Measurements from ENCODE around the gene HOXC5.
A peak's percentile ranks its signal among the peaks of the same experiment; 100 is the strongest.

HOXC5 gene

DNA sequence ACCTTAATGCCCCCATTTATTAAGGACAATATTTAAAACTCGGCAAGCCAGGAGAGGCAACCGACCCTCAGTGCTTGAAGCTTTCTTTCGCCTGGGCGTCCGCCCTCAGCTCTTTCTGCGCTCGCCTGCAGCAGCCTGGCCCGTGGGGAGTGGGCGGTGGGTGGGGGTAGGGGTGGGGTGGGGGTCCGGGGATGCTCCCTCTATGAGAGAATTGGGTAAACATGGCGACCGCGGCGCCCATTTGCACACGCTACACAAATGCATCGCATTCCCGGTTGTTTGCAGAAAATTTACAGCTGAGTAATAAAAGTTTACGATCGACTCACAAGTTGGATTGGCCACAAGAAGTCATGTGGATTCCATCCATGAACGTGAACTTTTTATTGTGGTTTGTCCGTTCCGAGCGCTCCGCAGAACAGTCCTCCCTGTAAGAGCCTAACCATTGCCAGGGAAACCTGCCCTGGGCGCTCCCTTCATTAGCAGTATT is 16.3 kb upstream of the HOXC5 start:
- DNase-seq, result no peak
- peaks cover 26% of the 10 kb centered on the region for H3K4me1 Mint-ChIP-seq
- CTCF ChIA-PET, result interaction anchor here (0.9 to 2.2 kb wide), 6 partner anchors 9 to 202 kb away, joined by 3 to 22 read pairs (median 6); partner anchors contain the start of gene HOXC5
- H3K36me3 Mint-ChIP-seq, result no peaks in the 10 kb centered on the region
- no peak overlapping the region for H3K27ac Mint-ChIP-seq
- peaks cover 100% of the 10 kb centered on the region for H3K27me3 Mint-ChIP-seq
- no peaks in the 10 kb centered on the region for H3K9me3 Mint-ChIP-seq
- H3K4me3 Mint-ChIP-seq, result no peak overlapping the region

DNA sequence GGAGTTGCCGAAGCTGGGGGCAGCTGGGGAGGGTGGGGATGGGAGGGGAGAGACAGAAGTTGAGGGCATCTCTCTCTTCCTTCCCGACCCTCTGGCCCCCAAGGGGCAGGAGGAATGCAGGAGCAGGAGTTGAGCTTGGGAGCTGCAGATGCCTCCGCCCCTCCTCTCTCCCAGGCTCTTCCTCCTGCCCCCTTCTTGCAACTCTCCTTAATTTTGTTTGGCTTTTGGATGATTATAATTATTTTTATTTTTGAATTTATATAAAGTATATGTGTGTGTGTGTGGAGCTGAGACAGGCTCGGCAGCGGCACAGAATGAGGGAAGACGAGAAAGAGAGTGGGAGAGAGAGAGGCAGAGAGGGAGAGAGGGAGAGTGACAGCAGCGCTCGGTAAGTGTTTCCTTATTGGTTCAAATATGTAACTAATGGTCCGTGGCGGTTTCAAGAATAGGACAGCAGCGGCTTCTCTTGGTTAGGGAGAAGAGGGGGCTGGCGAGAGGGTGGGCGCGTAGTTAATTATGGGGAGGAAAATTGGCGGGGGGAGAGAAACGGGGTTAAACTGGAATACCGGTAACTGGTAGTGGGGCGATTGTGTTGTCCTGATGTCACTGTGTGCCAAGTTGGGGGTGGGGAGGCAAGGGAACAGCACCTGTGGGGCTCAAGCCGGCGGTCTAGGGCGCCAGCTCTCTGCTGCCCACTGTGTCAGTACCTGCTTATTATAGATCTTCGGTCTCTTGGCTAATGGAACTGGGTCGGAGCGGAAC is 15.6 kb upstream of the HOXC5 start:
- Mint-ChIP-seq H3K36me3 (no peaks in the 10 kb centered on the region), H3K4me1 (peaks cover 26% of the 10 kb centered on the region), H3K27ac (no peak overlapping the region), H3K9me3 (no peaks in the 10 kb centered on the region), H3K4me3 (peak overlapping the region; percentile 73), H3K27me3 (peaks cover 100% of the 10 kb centered on the region)
- DNase-seq, result no peak
- CTCF ChIA-PET, result interaction anchor here (0.9 to 2.2 kb wide), 7 partner anchors 9 to 202 kb away, joined by 3 to 22 read pairs (median 5); partner anchors contain the start of gene HOXC5

DNA sequence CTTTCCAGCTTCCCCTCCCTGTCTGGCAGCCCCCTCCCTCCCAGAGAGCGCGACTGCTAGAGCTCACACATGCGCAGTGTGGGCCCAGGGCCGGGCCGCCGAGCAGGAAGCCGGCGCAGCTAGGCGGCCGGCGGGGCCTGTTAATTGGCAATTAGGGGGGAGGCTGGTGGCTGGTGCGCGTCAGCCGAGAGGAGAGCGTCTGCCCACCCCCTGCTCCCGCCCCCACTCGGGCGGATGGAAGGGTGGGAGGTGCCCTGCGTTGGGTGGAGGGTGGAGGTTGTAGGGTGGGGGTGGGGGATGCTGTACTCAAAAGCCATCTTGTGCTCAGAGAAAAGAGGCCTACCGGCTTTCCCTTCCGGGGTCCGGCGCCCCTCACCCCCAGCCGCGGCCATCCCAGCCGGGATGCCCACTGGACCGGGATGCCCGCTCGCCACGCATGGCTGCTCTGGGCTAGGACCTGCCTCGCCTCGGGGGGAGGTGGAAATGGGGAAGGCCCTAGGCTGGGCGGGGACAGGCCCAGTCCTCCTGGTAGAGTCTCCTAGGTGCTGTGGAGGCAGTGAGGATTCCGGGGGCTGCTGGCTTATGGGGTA is 14.9 kb upstream of the HOXC5 start:
- no peaks in the 10 kb centered on the region for H3K9me3 Mint-ChIP-seq
- H3K4me1 Mint-ChIP-seq, result peaks cover 26% of the 10 kb centered on the region
- H3K27me3 Mint-ChIP-seq, result peaks cover 100% of the 10 kb centered on the region
- CTCF ChIA-PET, result interaction anchor here (1.0 to 2.2 kb wide), 5 partner anchors 12 to 197 kb away, joined by 3 to 22 read pairs (median 8); partner anchors contain the start of gene HOXC5
- peak; percentile 80 for DNase-seq
- no peak overlapping the region for H3K27ac Mint-ChIP-seq
- peak overlapping the region; percentile 73 for H3K4me3 Mint-ChIP-seq
- no peaks in the 10 kb centered on the region for H3K36me3 Mint-ChIP-seq

DNA sequence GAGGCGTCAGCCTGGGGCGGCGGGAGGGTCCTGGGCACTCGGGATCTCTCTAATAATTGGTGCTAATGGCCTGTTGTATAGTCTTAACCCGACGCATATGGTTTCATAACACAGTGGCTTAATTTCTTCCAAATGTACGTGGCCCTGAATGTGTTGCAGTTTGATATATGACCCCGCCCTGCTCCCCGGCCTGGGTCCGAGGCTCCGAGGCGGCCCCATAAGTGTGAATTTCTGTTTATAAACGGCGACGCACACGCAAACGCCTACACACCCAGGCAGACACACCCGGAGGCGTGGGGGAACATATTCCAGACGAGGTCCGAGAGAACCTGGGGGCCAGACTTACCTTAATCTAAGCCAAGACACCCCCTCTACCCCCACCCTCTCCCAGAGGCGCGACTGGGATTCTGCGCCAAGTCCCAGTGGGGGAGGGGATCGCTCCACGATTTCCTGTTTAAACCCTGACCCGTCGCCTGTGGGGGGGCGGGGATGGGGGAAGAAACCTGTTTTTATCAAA is 14.3 kb upstream of the HOXC5 start:
- Mint-ChIP-seq H3K4me3 (peak overlapping the region; percentile 73), H3K9me3 (no peaks in the 10 kb centered on the region), H3K27me3 (peaks cover 100% of the 10 kb centered on the region), H3K36me3 (no peaks in the 10 kb centered on the region), H3K27ac (no peak overlapping the region), H3K4me1 (peaks cover 26% of the 10 kb centered on the region)
- CTCF ChIA-PET, result no interaction called here
- no peak for DNase-seq

DNA sequence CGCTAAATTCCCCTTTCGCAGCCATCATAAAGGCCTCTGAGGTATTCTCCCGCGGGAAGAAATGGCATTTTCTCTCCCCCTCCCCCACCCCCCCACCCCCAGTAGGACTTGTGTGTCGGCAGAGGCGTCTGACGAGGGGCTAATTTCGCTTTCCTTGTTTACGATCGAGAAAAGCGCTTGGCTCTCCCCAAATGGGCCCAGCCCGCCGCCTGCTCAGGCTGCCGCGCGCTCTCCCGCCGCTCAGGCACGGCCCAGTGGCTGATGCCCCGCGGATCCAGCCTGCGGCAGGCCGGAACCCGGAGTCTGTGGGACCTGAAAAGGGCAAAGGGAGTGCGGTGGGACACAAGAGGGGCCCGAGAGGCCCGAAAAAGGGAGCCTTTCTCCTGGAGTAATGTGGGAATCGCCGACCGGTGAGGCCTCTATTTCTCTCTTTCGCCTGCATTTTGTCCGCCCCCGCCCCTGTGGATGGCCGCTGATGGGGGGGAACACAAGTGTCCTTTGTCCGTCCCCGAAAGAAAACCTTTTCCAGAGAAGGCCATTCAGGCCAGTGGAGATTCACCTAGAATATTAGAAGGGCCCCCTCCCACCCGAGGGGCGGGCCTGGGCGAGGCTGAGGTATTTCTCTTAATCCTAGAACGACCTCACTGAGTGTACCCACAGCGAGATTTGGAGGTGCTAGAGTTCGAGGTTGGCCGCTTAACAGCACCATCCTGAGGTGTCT is 13.6 kb upstream of the HOXC5 start:
- no peak overlapping the region for H3K27ac Mint-ChIP-seq
- no peak overlapping the region for H3K4me3 Mint-ChIP-seq
- DNase-seq, result no peak
- H3K27me3 Mint-ChIP-seq, result peaks cover 100% of the 10 kb centered on the region
- CTCF ChIA-PET, result no interaction called here
- H3K36me3 Mint-ChIP-seq, result no peaks in the 10 kb centered on the region
- H3K9me3 Mint-ChIP-seq, result no peaks in the 10 kb centered on the region
- H3K4me1 Mint-ChIP-seq, result peaks cover 26% of the 10 kb centered on the region

DNA sequence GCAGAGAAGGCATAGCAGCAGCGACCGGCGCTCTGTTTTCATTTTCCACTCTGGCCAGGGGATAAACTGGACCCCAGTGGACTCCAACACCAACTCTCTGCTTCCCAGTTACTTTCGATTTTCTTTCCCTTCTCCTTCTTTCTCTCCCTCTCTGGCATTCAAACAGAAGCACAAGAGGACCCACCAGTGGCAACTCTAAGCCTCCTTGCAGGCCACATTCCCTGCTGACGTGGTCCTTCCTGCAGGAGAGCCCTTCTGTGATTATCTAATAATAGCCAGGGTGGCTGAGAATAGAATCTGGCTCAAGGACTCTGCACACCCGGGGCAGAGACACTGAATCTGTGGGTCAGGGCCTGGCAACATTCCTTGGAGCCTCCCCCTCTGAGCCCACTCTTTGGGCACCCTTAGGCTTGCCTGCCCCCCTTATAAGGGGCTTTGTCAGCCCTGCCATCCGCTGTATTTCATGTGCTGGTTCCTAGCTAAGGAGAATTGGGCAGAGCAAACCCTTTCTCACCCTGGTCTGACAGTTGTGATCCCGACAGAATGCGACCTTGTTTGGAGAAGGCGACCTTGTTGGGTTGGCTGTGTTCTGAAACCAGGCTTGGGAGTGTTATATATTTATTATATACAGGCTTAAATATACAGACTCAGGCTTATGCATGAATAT is 12.8 kb upstream of the HOXC5 start:
- Mint-ChIP-seq H3K4me1 (peaks cover 19% of the 10 kb centered on the region), H3K27ac (no peak overlapping the region), H3K36me3 (no peaks in the 10 kb centered on the region), H3K27me3 (peaks cover 100% of the 10 kb centered on the region), H3K4me3 (no peak overlapping the region), H3K9me3 (no peaks in the 10 kb centered on the region)
- CTCF ChIA-PET, result interaction anchor here (2.6 kb wide), 1 partner anchor 13 kb away, joined by 11 read pairs; the partner anchor contains the start of gene HOXC5
- DNase-seq, result no peak

DNA sequence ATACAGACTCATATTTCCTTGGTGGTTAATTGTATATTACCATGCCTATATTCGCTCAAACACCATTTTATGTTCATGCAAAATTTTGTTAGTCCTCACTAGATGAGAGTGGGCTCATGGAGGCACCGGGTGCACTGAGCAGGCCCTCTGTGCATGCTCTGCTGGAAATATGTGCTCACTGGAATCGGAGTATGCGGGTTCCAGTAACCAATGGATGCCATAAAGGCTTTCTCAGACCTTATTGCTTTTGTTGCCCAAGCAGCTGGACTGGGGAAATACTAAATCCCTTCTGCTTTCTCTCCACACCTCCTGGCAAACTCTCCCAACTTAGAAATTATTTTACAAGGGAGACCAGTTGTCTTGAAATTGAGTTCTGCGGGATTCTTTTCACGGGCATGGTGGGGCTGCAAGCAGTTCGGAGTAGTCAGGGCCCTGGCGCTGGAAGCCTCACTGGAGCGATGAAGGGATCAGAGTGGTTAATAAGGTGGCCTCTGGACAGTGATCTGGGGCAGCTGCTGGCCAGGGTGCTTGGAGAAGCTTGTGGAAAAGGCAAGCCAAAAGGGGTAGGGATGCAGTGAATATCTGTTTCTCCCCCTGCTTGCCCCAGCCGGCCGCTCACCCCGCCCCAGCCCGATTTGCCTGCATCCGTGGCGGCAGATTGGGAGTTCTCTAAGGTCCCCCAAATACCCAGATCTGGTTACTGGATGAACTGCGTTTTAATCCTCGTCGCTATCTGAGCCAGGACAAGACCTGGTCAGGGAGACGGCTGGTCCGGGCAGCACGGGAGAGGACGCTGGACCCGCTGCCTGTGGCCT is 12.1 kb upstream of the HOXC5 start:
- H3K27ac Mint-ChIP-seq, result no peak overlapping the region
- peaks cover 21% of the 10 kb centered on the region for H3K4me1 Mint-ChIP-seq
- CTCF ChIA-PET, result interaction anchor here (2.6 kb wide), 1 partner anchor 12 kb away, joined by 11 read pairs; the partner anchor contains the start of gene HOXC5
- no peaks in the 10 kb centered on the region for H3K9me3 Mint-ChIP-seq
- H3K27me3 Mint-ChIP-seq, result peaks cover 100% of the 10 kb centered on the region
- H3K36me3 Mint-ChIP-seq, result no peaks in the 10 kb centered on the region
- H3K4me3 Mint-ChIP-seq, result no peak overlapping the region
- DNase-seq, result no peak

DNA sequence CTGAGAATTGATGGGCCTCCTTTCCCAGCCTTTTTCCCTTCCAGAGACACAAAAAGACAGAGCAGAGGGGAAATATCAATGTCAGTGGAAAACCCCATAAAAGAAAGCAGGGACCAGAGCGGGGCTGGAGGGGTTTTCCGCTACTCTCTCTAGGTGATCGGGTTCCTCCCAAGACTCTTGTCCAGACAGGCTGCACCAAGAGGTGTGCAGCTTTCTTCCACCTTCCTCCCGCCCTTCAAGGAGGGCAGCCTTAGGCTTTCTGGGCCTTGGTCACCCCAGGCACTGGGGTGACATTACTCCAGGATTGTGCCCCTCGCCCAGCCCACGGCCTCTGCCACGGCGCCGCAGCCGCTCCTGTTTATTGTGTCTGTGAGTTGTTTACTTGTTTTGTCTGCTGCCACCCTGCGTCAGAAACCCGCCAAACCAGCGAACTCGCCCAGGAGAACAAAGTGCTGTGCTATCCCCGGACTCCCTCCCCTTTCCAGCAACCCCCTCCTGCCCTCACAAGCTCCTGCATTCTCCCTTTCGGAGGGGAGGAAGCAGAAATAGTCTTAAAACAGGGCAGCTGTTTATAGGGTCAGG is 11.3 kb upstream of the HOXC5 start:
- H3K27me3 Mint-ChIP-seq, result peaks cover 99% of the 10 kb centered on the region
- H3K4me1 Mint-ChIP-seq, result peaks cover 25% of the 10 kb centered on the region
- no peak overlapping the region for H3K27ac Mint-ChIP-seq
- H3K9me3 Mint-ChIP-seq, result no peaks in the 10 kb centered on the region
- no peak for DNase-seq
- CTCF ChIA-PET, result interaction anchor here (0.7 to 2.7 kb wide), 4 partner anchors 11 to 186 kb away, joined by 3 to 11 read pairs (median 8); partner anchors contain the start of genes HOXC5 and HOXC8
- H3K36me3 Mint-ChIP-seq, result no peaks in the 10 kb centered on the region
- H3K4me3 Mint-ChIP-seq, result no peak overlapping the region

DNA sequence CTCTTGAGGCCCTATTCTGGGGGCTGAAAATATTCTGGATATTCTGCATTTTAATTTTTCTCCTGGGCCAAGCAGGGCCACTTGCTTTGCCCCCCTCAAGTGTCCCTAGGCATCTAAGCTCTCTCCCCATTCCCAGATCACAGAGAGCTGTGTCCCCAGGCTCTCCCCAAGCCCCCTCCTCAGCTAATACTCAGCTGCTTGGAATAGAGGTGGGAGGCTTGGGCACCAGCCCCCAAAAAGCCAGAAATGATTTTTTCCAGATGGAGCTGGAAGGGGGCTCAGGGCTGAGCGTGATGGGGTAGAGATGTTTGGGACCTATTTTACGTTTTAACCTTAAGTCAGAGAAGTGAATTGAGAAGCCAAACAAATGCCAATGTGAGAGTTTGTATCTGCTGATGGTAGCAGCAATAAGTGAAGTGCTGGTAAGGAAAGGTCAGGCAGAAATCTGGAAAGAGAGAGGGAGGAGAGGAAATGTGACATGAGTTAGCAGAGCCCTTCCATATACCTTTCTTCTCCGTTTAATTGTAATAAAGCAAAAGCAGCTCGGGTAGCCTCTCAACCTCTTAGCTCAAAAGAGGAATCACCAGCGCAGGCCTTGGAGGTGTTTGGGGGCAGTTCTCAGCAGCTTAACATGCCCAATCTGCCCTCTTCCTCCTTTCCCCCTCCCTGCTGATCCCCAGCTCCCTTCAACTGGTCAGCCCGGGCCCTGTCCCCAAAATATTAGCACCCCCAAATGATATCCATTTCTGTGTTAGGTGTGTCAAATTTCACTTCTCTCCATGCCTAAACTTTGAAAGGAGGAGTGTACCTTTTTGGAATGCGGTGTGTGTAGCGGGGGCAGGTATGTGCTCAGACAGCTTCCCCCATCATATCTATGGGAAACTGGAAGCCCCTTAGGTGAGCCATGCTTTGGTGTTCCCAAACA is 9.6 kb upstream of the HOXC5 start:
- DNase-seq, result no peak
- H3K27ac Mint-ChIP-seq, result no peak overlapping the region
- peaks cover 17% of the 10 kb centered on the region for H3K4me1 Mint-ChIP-seq
- peaks cover 99% of the 10 kb centered on the region for H3K27me3 Mint-ChIP-seq
- CTCF ChIA-PET, result interaction anchor here (1.1 to 2.7 kb wide), 6 partner anchors 9 to 191 kb away, joined by 3 to 11 read pairs (median 4); no protein-coding TSS in a partner anchor
- no peak overlapping the region for H3K4me3 Mint-ChIP-seq
- H3K36me3 Mint-ChIP-seq, result no peaks in the 10 kb centered on the region
- H3K9me3 Mint-ChIP-seq, result no peaks in the 10 kb centered on the region

DNA sequence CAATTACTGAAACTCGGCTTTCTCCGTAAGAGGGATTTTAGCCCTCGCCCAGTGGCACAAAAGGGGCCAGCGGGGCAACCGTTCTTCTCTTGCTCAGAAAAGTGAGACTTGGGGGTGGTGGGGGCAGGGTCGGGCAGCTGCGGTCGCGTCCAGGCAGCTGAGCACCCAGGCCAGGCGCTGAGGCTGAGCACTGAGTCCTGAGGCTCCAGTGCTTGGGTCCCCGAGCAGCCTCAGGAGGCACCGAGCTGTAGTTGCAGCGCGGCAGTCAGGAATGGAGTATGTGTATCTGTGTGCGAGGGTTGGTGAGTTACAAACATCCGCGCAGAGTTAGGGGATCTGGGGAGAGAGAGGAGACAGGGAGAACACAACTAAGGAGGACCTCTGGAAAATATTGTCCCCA is 8.7 kb upstream of the HOXC5 start:
- no peaks in the 10 kb centered on the region for H3K36me3 Mint-ChIP-seq

DNA sequence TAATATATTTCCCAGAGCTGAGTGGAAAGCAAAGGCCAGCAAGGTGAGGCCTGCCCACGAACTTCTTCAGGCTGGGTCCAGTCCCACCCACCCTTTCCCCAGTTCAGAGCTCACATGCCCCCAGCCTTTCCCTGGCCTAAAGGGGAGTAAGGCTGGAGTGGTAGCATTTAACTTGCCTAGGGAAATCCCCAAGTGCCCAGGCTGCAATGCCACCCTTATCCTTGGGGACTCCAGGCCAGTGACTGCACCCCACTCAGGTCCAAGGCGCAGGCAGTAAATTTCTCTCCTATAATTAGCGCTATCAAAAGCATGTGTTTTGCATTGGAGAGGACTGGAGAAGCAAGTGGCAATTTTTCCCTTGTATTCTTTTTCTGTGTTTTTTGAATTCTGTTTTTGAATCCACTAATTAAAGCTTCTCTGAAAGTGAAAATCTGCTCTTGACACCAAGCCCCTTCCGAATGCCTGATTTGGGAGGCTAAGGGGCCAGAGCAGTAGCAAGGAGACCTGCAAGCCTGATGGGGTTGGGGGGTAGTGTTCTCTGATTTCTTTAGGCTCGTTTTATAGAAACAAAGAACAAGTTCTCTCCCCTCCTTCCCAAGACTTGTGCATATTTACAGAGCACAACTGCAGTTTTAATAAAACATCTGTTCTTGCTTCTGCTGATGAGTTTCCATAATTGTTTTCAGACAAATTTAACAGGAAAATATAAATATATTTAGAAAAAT is 8.1 kb upstream of the HOXC5 start:
- Mint-ChIP-seq H3K4me1 (peaks cover 14% of the 10 kb centered on the region), H3K36me3 (no peaks in the 10 kb centered on the region), H3K9me3 (no peaks in the 10 kb centered on the region), H3K27me3 (peaks cover 99% of the 10 kb centered on the region), H3K27ac (no peak overlapping the region), H3K4me3 (no peak overlapping the region)
- DNase-seq, result no peak
- CTCF ChIA-PET, result interaction anchor here (1.2 to 2.7 kb wide), 3 partner anchors 19 to 183 kb away, joined by 4 to 11 read pairs (median 4); no protein-coding TSS in a partner anchor

More for the DNA sequence above, 8.7 kb upstream of the HOXC5 start:
- DNase-seq, result no peak
- CTCF ChIA-PET, result interaction anchor here (1.1 to 2.7 kb wide), 6 partner anchors 8 to 190 kb away, joined by 3 to 11 read pairs (median 4); no protein-coding TSS in a partner anchor
- H3K4me1 Mint-ChIP-seq, result peaks cover 17% of the 10 kb centered on the region
- H3K9me3 Mint-ChIP-seq, result no peaks in the 10 kb centered on the region
- H3K4me3 Mint-ChIP-seq, result no peak overlapping the region
- H3K27me3 Mint-ChIP-seq, result peaks cover 99% of the 10 kb centered on the region
- no peak overlapping the region for H3K27ac Mint-ChIP-seq
